Astrocyte (in vitro differentiated cells and primary cell): ENCODE measurements around the gene CDCA5. TPM values are rescaled to one million over a fixed set of nuclear protein-coding genes. Genes with fewer than 3 reads are reported as not detected.
A peak's percentile ranks its signal among the peaks of the same experiment; 100 is the strongest.

Experiments
- DNase-seq: peaks from one replicate; pipeline ENCODE4 v3.0.0-alpha.2; 2010; ENCODE audit warnings: low read depth
- FAIRE-seq: peaks from 2 replicates; lab custom pipeline; 2011; peaks lifted over from hg19 to GRCh38; lab: Jason Lieb, UNC
- H2AFZ ChIP-seq: 2 replicates; pipeline ENCODE4 v1.6.0; 2012; ENCODE audit warnings: low read depth, low read length, inconsistent platforms
- H3K27ac ChIP-seq: 2 replicates; pipeline ENCODE4 v1.5.1; 2011; ENCODE audit warnings: low read depth, low read length, inconsistent platforms
- H3K27me3 ChIP-seq: 2 replicates; pipeline ENCODE4 v1.6.0; 2011; ENCODE audit warnings: low read length, inconsistent platforms; ENCODE audit not compliant: insufficient read depth
- H3K36me3 ChIP-seq: 2 replicates; pipeline ENCODE4 v1.5.1; 2011; ENCODE audit warnings: low read length, inconsistent platforms; ENCODE audit not compliant: insufficient read depth
- H3K4me1 ChIP-seq: 2 replicates; pipeline ENCODE4 v1.5.1; 2011; ENCODE audit warnings: low read length, inconsistent platforms; ENCODE audit not compliant: insufficient read depth
- H3K4me2 ChIP-seq: 2 replicates; pipeline ENCODE4 v1.6.0; 2012; ENCODE audit warnings: low read length, inconsistent platforms
- H3K4me3 ChIP-seq: 2 replicates; pipeline ENCODE4 v1.5.1; 2011; ENCODE audit warnings: low read depth, mild to moderate bottlenecking, low read length, inconsistent platforms; ENCODE audit not compliant: insufficient read depth
- H3K79me2 ChIP-seq: 2 replicates; pipeline ENCODE4 v1.6.0; 2012; ENCODE audit warnings: mild to moderate bottlenecking, low read length, inconsistent platforms; ENCODE audit not compliant: insufficient read depth
- H3K9ac ChIP-seq: 2 replicates; pipeline ENCODE4 v1.6.0; 2012; ENCODE audit warnings: mild to moderate bottlenecking, low read length, inconsistent platforms
- H3K9me3 ChIP-seq: 2 replicates; pipeline ENCODE4 v1.5.1; 2012; ENCODE audit warnings: low read depth, mild to moderate bottlenecking, low read length, inconsistent platforms; ENCODE audit not compliant: insufficient read depth
- H4K20me1 ChIP-seq: 2 replicates; pipeline ENCODE4 v1.6.0; 2012; ENCODE audit warnings: low read length, inconsistent platforms; ENCODE audit not compliant: insufficient read depth
- H3K27ac Mint-ChIP-seq: one replicate; pipeline ENCODE4 v1.8.0; 2021; ENCODE audit warnings: mild to moderate bottlenecking, mixed read lengths; ENCODE audit not compliant: unreplicated experiment
- H3K27me3 Mint-ChIP-seq: one replicate; pipeline ENCODE4 v1.8.0; 2021; ENCODE audit warnings: low read depth, mixed read lengths; ENCODE audit not compliant: unreplicated experiment
- H3K36me3 Mint-ChIP-seq: one replicate; pipeline ENCODE4 v1.8.0; 2021; ENCODE audit warnings: low read depth, mixed read lengths; ENCODE audit not compliant: unreplicated experiment
- H3K4me1 Mint-ChIP-seq: one replicate; pipeline ENCODE4 v1.8.0; 2021; ENCODE audit warnings: low read depth, mixed read lengths; ENCODE audit not compliant: unreplicated experiment
- H3K4me3 Mint-ChIP-seq: one replicate; pipeline ENCODE4 v1.8.0; 2021; ENCODE audit warnings: mild to moderate bottlenecking, moderate library complexity, mixed read lengths; ENCODE audit not compliant: unreplicated experiment
- H3K9me3 Mint-ChIP-seq: one replicate; pipeline ENCODE4 v1.8.0; 2021; ENCODE audit warnings: mild to moderate bottlenecking, mixed read lengths; ENCODE audit not compliant: unreplicated experiment
- EZH2 ChIP-seq: IDR thresholded peaks from 2 replicates; pipeline ENCODE4 v1.6.1; 2012; ENCODE audit warnings: mild to moderate bottlenecking, low read length, inconsistent platforms; ENCODE audit not compliant: insufficient read depth
- total RNA-seq: library from RNA; stranded (reverse); gene quantifications from 2 replicates; pipeline ENCODE4 v1.2.1, GENCODE V29; 2021
- TF ChIP-seq, protein P1 (sequence below): IDR thresholded peaks from 2 replicates; pipeline ENCODE4 v1.5.1; 2011; ENCODE audit warnings: low read depth, mild to moderate bottlenecking, inconsistent platforms, low read length, moderate library complexity; ENCODE audit not compliant: insufficient read depth

The CDCA5 gene
- total RNA-seq, 1 donor from 2014 or later: 6.3 TPM

DNA sequence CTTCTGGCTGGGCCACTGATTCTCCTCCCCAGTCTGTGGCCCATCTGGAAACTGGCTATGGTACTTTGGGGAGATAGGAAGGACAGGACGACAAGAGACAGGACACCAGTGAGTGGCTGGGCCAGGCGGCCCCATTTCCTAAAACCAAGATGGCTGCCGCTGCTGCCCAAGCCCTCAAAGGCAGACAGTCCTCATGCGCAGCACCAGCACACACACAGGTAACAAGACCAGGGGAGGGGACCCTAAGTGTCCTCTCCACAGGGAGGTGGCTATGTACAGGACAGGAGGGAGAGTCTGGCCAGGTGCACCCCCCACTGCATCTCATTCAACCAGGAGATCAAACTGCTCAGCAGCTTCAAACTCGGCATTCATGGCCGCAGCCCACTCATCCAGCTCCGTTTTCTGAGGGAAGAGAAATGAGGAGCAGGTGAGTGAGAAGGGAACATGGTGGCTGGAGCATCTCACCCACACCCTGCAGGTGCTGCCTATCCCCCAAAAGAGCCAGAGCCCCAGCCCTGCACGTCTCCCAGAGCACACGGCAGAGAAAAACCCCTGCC lies 5.0 kb downstream of the CDCA5 start:
- TF ChIP-seq EZH2: no peak
- TF ChIP-seq, protein P1, sequence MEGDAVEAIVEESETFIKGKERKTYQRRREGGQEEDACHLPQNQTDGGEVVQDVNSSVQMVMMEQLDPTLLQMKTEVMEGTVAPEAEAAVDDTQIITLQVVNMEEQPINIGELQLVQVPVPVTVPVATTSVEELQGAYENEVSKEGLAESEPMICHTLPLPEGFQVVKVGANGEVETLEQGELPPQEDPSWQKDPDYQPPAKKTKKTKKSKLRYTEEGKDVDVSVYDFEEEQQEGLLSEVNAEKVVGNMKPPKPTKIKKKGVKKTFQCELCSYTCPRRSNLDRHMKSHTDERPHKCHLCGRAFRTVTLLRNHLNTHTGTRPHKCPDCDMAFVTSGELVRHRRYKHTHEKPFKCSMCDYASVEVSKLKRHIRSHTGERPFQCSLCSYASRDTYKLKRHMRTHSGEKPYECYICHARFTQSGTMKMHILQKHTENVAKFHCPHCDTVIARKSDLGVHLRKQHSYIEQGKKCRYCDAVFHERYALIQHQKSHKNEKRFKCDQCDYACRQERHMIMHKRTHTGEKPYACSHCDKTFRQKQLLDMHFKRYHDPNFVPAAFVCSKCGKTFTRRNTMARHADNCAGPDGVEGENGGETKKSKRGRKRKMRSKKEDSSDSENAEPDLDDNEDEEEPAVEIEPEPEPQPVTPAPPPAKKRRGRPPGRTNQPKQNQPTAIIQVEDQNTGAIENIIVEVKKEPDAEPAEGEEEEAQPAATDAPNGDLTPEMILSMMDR: no peak
- no peak for DNase-seq
- Histone ChIP-seq H3K27ac (no peak overlapping the region), H3K9me3 (no peaks in the 10 kb centered on the region), H3K79me2 (peaks cover 57% of the 10 kb centered on the region), H3K4me1 (peaks cover 9% of the 10 kb centered on the region), H3K4me3 (no peak overlapping the region), H3K9ac (no peak overlapping the region), H3K4me2 (no peak overlapping the region), H2AFZ (no peak overlapping the region), H3K27me3 (no peaks in the 10 kb centered on the region), H3K36me3 (peaks cover 13% of the 10 kb centered on the region), H4K20me1 (peaks cover 4% of the 10 kb centered on the region)
- H3K27me3 Mint-ChIP-seq: no peaks in the 10 kb centered on the region
- H3K36me3 Mint-ChIP-seq: no peaks in the 10 kb centered on the region
- no peaks in the 10 kb centered on the region for H3K4me1 Mint-ChIP-seq
- H3K9me3 Mint-ChIP-seq: no peaks in the 10 kb centered on the region
- H3K4me3 Mint-ChIP-seq: no peak overlapping the region
- no peak for FAIRE-seq
- H3K27ac Mint-ChIP-seq: no peak overlapping the region

DNA sequence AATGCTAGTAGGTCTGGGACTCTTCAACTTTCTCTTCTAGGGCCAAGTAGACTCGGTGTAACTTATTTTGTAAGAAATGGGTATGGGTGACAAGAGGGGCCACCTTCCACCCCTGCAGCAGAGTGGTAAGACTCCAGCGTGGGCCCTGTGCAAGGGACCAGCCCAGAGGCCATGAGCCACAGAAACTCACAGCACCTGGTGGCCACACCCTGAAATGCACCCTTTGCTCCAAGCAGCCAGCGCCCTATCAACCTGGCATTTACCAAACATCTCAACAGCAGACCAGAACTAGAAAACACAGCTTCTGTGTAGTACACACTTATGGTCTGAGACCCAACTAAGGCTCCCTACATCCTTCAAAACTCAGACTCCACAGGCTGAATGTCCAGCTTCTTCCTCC lies 5.7 kb downstream of the CDCA5 start:
- no peak for DNase-seq
- Mint-ChIP-seq H3K4me3 (no peak overlapping the region), H3K27ac (no peak overlapping the region), H3K9me3 (no peaks in the 10 kb centered on the region), H3K36me3 (no peaks in the 10 kb centered on the region), H3K27me3 (no peaks in the 10 kb centered on the region), H3K4me1 (no peaks in the 10 kb centered on the region)
- Histone ChIP-seq H3K9ac (no peak overlapping the region), H3K36me3 (peaks cover 13% of the 10 kb centered on the region), H2AFZ (no peak overlapping the region), H3K79me2 (peaks cover 50% of the 10 kb centered on the region), H3K27me3 (no peaks in the 10 kb centered on the region), H4K20me1 (peaks cover 4% of the 10 kb centered on the region), H3K9me3 (no peaks in the 10 kb centered on the region), H3K4me2 (no peak overlapping the region), H3K27ac (no peak overlapping the region), H3K4me1 (peaks cover 4% of the 10 kb centered on the region), H3K4me3 (no peak overlapping the region)
- TF ChIP-seq, protein P1: peak; percentile 50
- TF ChIP-seq EZH2: no peak
- FAIRE-seq: no peak

DNA sequence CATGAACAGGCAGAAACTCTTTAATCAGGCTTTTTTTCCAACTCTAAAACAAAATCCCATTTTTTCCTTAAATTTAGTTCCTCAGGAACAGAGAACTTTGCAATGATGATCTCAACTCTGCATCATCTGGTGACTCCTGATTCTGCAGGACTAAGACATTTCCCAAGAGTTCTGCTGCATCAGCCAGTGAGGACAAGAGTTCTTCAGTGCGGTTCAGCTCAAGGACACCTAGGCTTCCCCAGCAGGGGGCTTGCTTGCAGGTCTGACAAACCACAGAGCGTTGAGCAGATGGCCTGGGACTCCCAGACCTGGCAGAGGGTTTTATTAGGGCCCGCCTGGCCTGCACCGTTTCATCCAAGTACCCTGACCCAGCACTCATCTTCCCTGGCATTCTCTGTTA lies 6.4 kb downstream of the CDCA5 start:
- H3K4me3 Mint-ChIP-seq: no peak overlapping the region
- no peak for FAIRE-seq
- H3K36me3 Mint-ChIP-seq: no peaks in the 10 kb centered on the region

More for the DNA sequence above, 6.4 kb downstream of the CDCA5 start:
- no peaks in the 10 kb centered on the region for H3K27me3 Mint-ChIP-seq
- H3K9me3 ChIP-seq: no peaks in the 10 kb centered on the region
- TF ChIP-seq EZH2: no peak
- TF ChIP-seq, protein P1: no peak
- H3K36me3 ChIP-seq: peaks cover 13% of the 10 kb centered on the region
- no peak for DNase-seq
- no peaks in the 10 kb centered on the region for H3K9me3 Mint-ChIP-seq
- no peak overlapping the region for H3K4me2 ChIP-seq
- no peaks in the 10 kb centered on the region for H3K27me3 ChIP-seq
- H3K27ac ChIP-seq: no peak overlapping the region
- no peak overlapping the region for H3K4me3 ChIP-seq
- H3K4me1 Mint-ChIP-seq: no peaks in the 10 kb centered on the region
- no peak overlapping the region for H3K9ac ChIP-seq
- H3K4me1 ChIP-seq: no peaks in the 10 kb centered on the region
- H2AFZ ChIP-seq: no peak overlapping the region
- H3K27ac Mint-ChIP-seq: no peak overlapping the region
- peaks cover 43% of the 10 kb centered on the region for H3K79me2 ChIP-seq
- H4K20me1 ChIP-seq: peaks cover 4% of the 10 kb centered on the region
